K562 (cell line): ENCODE results near the gene NEDD8. TPM values are rescaled to one million over a fixed set of nuclear protein-coding genes. Genes with fewer than 3 reads are reported as not detected.

Experiments
- ARID4B ChIP-seq: sonication (generic); formaldehyde crosslinking; IDR thresholded peaks from 2 replicates; pipeline ENCODE4 v1.8.0; 2022; ENCODE audit warnings: mild to moderate bottlenecking, missing genetic modification reagents
- ASH1L ChIP-seq: fragments of 450-650 bp; IDR thresholded peaks from 2 replicates; pipeline ENCODE4 v1.6.1; 2018; ENCODE audit warnings: borderline replicate concordance, mild to moderate bottlenecking, low read depth; ENCODE audit not compliant: partially characterized antibody
- BHLHE40 ChIP-seq: IDR thresholded peaks from 2 replicates; pipeline ENCODE4 v1.6.1; 2011; ENCODE audit warnings: low read length, improper control_type of control experiment
- CBX5 ChIP-seq: IDR thresholded peaks from 2 replicates; pipeline ENCODE4 v1.6.1; 2014; ENCODE audit warnings: low read depth, borderline replicate concordance
- E2F3 ChIP-seq: fragments of 250-450 bp; sonication (Bioruptor Pico); IDR thresholded peaks from 2 replicates; pipeline ENCODE4 v1.4.0; 2020; ENCODE audit warnings: mild to moderate bottlenecking
- E4F1 ChIP-seq: fragments of 250-450 bp; sonication (Bioruptor Pico); IDR thresholded peaks from 2 replicates; pipeline ENCODE4 v1.5.0; 2021; ENCODE audit warnings: mild to moderate bottlenecking, borderline replicate concordance
- EP400 ChIP-seq: fragments of 450-650 bp; IDR thresholded peaks from 2 replicates; pipeline ENCODE4 v1.6.1; 2017; ENCODE audit warnings: antibody characterized with exemption, mild to moderate bottlenecking, moderate library complexity
- HSF4 ChIP-seq: fragments of 250-450 bp; sonication (Bioruptor Pico); IDR thresholded peaks from 2 replicates; pipeline ENCODE4 v2.1.2; 2022; ENCODE audit warnings: mild to moderate bottlenecking, moderate library complexity, borderline replicate concordance
- NCOR1 ChIP-seq: fragments of 450-650 bp; IDR thresholded peaks from 2 replicates; pipeline ENCODE4 v1.6.1; 2016; ENCODE audit warnings: mild to moderate bottlenecking, moderate library complexity
- NFE2L1 ChIP-seq: fragments of 450-650 bp; IDR thresholded peaks from 2 replicates; pipeline ENCODE4 v1.6.1; 2016; ENCODE audit warnings: missing genetic modification characterization, low read depth, mild to moderate bottlenecking, missing compliant biosample characterization, moderate library complexity, borderline replicate concordance
- PHTF2 ChIP-seq: fragments of 250-450 bp; sonication (Bioruptor Pico); IDR thresholded peaks from 2 replicates; pipeline ENCODE4 v1.5.0; 2021; ENCODE audit warnings: mild to moderate bottlenecking
- RB1 ChIP-seq: fragments of 450-650 bp; IDR thresholded peaks from 2 replicates; pipeline ENCODE4 v1.6.1; 2017; ENCODE audit warnings: low read depth, mild to moderate bottlenecking
- SMAD4 ChIP-seq: fragments of 250-450 bp; sonication (Bioruptor Pico); conservative IDR thresholded peaks from 2 replicates; pipeline ENCODE4 v1.8.0; 2021; ENCODE audit warnings: inconsistent platforms, mild to moderate bottlenecking, moderate library complexity
- SRSF1 ChIP-seq: fragments of 200-400 bp; formaldehyde crosslinking; IDR thresholded peaks from 2 replicates; pipeline ENCODE4 v1.6.1; 2017; ENCODE audit warnings: mild to moderate bottlenecking, low read depth, low read length, moderate library complexity
- SUPT5H ChIP-seq: fragments of 450-650 bp; IDR thresholded peaks from 2 replicates; pipeline ENCODE4 v1.6.1; 2016
- TCF7 ChIP-seq: sonication (generic); IDR thresholded peaks from 2 replicates; pipeline ENCODE4 v1.6.1; 2016; ENCODE audit warnings: antibody characterized with exemption, borderline replicate concordance
- TGIF2 ChIP-seq: sonication (generic); formaldehyde crosslinking; IDR thresholded peaks from 2 replicates; pipeline ENCODE4 v1.8.1; 2022; ENCODE audit warnings: mild to moderate bottlenecking, missing genetic modification reagents, moderate library complexity
- THRAP3 ChIP-seq: fragments of 450-650 bp; IDR thresholded peaks from 2 replicates; pipeline ENCODE4 v1.6.1; 2016; ENCODE audit warnings: mild to moderate bottlenecking, inconsistent platforms, borderline replicate concordance
- WHSC1 ChIP-seq: IDR thresholded peaks from one replicate; pipeline ENCODE4 v1.6.1; 2012; ENCODE audit warnings: low read length, control low read depth, inconsistent platforms
- ZC3H4 ChIP-seq: sonication (generic); formaldehyde crosslinking; IDR thresholded peaks from 2 replicates; pipeline ENCODE4 v1.9.0; 2021; ENCODE audit warnings: missing genetic modification reagents, borderline replicate concordance
- ZNF408 ChIP-seq: fragments of 250-450 bp; sonication (Bioruptor Pico); IDR thresholded peaks from 2 replicates; pipeline ENCODE4 v1.4.0; 2020; ENCODE audit warnings: low read depth, mild to moderate bottlenecking, moderate library complexity
- ZNF445 ChIP-seq: fragments of 250-450 bp; sonication (Bioruptor Pico); IDR thresholded peaks from 2 replicates; pipeline ENCODE4 v1.4.0; 2020; ENCODE audit warnings: low read depth, mild to moderate bottlenecking, moderate library complexity
- ZNF583 ChIP-seq: fragments of 250-450 bp; sonication (Bioruptor Pico); IDR thresholded peaks from 2 replicates; pipeline ENCODE4 v1.4.0; 2020
- ZSCAN29 ChIP-seq: fragments of 450-650 bp; IDR thresholded peaks from 2 replicates; pipeline ENCODE4 v1.6.1; 2017
- polyA plus RNA-seq, 8 experiments: library from polyadenylated mRNA; depleted of rRNA in 4 of 8; stranded (reverse) in 5 of 8; unstranded in 3 of 8; fragments of >200 nt; fragmentation: Nextera tagmentation in 2 of 8; fragmentation: Illumina TruSeq in 1 of 8; extraction: Ambion mirVana in 2 of 8; extraction: Trizol in 1 of 8; gene quantifications; 2 replicates each; pipeline versions ENCODE4 v1.2.1 to v1.2.3, GENCODE V29; 2011 to 2014; ENCODE audit warnings: inconsistent platforms in 1 of 8, missing spikeins in 1 of 8
- total RNA-seq, 7 experiments: library from RNA; depleted of rRNA in 6 of 7; stranded (reverse); fragments of >200 nt in 6 of 7; fragmentation: Illumina TruSeq in 2 of 7; extraction: Trizol in 2 of 7; gene quantifications; 2 replicates each; pipeline versions ENCODE4 v1.2.1 to v1.2.3, GENCODE V29; 2011 to 2021; ENCODE audit warnings: low replicate concordance in 1 of 7

Gene NEDD8
- total and polyA plus RNA-seq, 9 of the 15 experiments (the other 6 are each of a cell fraction or from before 2014, with no cell fraction given), result 142 to 691 (median 260) TPM

GRCh38 chr14:24215495-24216344 lies 16.4 kb downstream of the NEDD8 start, which contains the start of gene MDP1 (continued):
- TF ChIP-seq THRAP3, result no peak
- TF ChIP-seq PHTF2, result no peak
- peak; percentile 28; the same call in 1 of the 2 replicates for TF ChIP-seq BHLHE40
- TF ChIP-seq WHSC1, result no peak
- no peak for TF ChIP-seq E2F3 (CRISPR knock-in tag)
- TF ChIP-seq RB1, result peak; percentile 39; the same call in 1 of the 2 replicates
- TF ChIP-seq E4F1 (CRISPR knock-in tag), result no peak
- no peak for TF ChIP-seq TCF7
- TF ChIP-seq ZC3H4 (CRISPR knock-in tag), result no peak
- TF ChIP-seq ZNF583 (CRISPR knock-in tag), result no peak
- no peak for TF ChIP-seq ZNF445 (CRISPR knock-in tag)
- TF ChIP-seq HSF4, result no peak
- TF ChIP-seq CBX5, result no peak
- TF ChIP-seq ZNF408, result no peak
- TF ChIP-seq TGIF2 (CRISPR knock-in tag), result no peak
- TF ChIP-seq SMAD4, result peak; percentile 39; the same call in 1 of the 2 replicates
- TF ChIP-seq ARID4B (CRISPR knock-in tag), result peak; percentile 59; the same call in 1 of the 2 replicates
- no peak for TF ChIP-seq SRSF1
- TF ChIP-seq ZSCAN29, result 0 out of 2 replicates have a peak, but pooled peaks have one; percentile 26
- no peak for TF ChIP-seq NFE2L1 (tag)
- peak; percentile 81 for TF ChIP-seq SUPT5H
- 0 out of 2 replicates have a peak, but pooled peaks have one; percentile 11 for TF ChIP-seq NCOR1
- peak; percentile 78 for TF ChIP-seq EP400
- TF ChIP-seq ASH1L, result no peak
